ENCODE results near the gene TEX13A. TPM values are rescaled to one million over a fixed set of nuclear protein-coding genes. Genes with fewer than 3 reads are reported as not detected.

TEX13A gene
- total and polyA plus RNA-seq, 4 donors, result not detected

DNA sequence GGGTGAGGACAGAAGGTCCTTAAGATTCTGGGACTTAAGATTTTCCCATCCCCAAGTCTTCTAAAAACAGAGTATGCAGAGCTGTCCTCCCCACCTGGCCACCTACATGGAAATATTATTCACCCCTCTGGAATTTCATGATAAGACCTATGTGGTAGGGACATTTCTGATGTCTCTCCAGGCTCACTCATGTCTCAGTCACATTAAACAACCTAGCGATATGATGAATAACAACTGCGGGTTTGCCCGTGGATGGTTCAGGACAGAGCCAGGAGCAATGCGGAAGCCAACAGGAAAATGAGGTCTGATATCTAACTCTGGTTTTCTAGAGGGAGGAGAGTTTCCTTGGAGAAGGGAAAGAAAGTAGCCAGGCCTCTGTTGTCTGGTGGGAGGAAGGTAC, 47.4 kb downstream of the TEX13A start:
- H3K4me1 ChIP-seq (ENCODE audit: control insufficient read depth in 4 of 4, insufficient read depth in 4 of 4, low read length in 3 of 4), result no peaks in the 10 kb centered on the region
- no peak overlapping the region for H3K27ac ChIP-seq (ENCODE audit: low read depth in 1 of 2, low read length in 2 of 2)
- H3K4me3 ChIP-seq (ENCODE audit: low read depth in 1 of 3, low read length in 3 of 3), result no peak overlapping the region
- no peaks in the 10 kb centered on the region for H3K9me3 ChIP-seq (ENCODE audit: control insufficient read depth in 4 of 4, low read length in 3 of 4)
- no peak overlapping the region for H3K9ac ChIP-seq (ENCODE audit: low read depth in 1 of 2, low read length in 2 of 2)
- WGBS, result 93% methylated on average over 4 of the region's 4 CpGs
- no peaks in the 10 kb centered on the region for H3K36me3 ChIP-seq (ENCODE audit: control insufficient read depth in 4 of 4, insufficient read depth in 3 of 4, low read depth in 1 of 4, low read length in 3 of 4)
- H3K27me3 ChIP-seq (ENCODE audit: control insufficient read depth in 4 of 4, insufficient read depth in 4 of 4, low read length in 3 of 4), result peaks cover 0 to 2% (median 0%) of the 10 kb centered on the region in 4 donors
- no peak for TF ChIP-seq NR2F2 (IDR thresholded peaks at IDR 0.05)
- DNase-seq (ENCODE audit: low spot score), result no peak

All from liver (tissue), 9 donors.